GM13977 (cell line): ENCODE data around the gene DET1.

Experiments
- DNase-seq: peaks from one replicate; pipeline ENCODE4 v3.0.0; 2012; ENCODE audit warnings: low spot score
- in situ Hi-C: fragments of 300-500 bp; cut with MboI; formaldehyde crosslinking; loops from one replicate; pipeline ENCODE4 v1.12.0; 2022; ENCODE audit warnings: low sequenced_read_pairs, low pct_unique_long_range_greater_than_20kb, mixed read lengths, inconsistent platforms; ENCODE audit not compliant: unreplicated experiment
- TF ChIP-seq, protein P1 (sequence below): IDR thresholded peaks from 2 replicates; pipeline ENCODE4 v1.5.1; 2012; ENCODE audit warnings: mild to moderate bottlenecking, control low read depth; ENCODE audit not compliant: insufficient read depth; ENCODE audit errors: extremely low read depth, missing control alignments

DET1 gene

DNA sequence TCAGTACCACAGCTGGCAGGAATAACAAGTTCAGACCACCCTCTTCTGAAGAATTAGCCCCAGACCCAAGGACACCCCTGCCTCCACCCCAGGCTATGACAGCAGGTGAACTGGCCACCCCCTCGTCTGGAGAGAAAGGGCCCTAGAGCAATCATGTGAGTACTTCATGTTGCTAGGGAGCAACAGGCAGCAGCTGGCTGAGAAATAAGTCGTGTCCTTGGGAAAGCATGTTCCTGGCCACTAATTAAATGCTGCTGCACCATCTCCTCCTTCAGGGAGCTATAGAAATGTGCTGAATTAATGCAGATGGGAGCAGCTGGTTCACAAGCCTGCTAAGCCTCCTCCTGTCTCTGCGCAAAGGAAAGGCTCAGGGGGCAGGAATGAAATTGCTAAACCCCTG, 47.5 kb downstream of the DET1 start:
- TF ChIP-seq, protein P1, sequence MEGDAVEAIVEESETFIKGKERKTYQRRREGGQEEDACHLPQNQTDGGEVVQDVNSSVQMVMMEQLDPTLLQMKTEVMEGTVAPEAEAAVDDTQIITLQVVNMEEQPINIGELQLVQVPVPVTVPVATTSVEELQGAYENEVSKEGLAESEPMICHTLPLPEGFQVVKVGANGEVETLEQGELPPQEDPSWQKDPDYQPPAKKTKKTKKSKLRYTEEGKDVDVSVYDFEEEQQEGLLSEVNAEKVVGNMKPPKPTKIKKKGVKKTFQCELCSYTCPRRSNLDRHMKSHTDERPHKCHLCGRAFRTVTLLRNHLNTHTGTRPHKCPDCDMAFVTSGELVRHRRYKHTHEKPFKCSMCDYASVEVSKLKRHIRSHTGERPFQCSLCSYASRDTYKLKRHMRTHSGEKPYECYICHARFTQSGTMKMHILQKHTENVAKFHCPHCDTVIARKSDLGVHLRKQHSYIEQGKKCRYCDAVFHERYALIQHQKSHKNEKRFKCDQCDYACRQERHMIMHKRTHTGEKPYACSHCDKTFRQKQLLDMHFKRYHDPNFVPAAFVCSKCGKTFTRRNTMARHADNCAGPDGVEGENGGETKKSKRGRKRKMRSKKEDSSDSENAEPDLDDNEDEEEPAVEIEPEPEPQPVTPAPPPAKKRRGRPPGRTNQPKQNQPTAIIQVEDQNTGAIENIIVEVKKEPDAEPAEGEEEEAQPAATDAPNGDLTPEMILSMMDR: no peak
- no peak for DNase-seq
- in situ Hi-C loops: loop anchor here (25.0 kb wide), 1 partner anchor 338 kb away; no protein-coding TSS in a partner anchor

DNA sequence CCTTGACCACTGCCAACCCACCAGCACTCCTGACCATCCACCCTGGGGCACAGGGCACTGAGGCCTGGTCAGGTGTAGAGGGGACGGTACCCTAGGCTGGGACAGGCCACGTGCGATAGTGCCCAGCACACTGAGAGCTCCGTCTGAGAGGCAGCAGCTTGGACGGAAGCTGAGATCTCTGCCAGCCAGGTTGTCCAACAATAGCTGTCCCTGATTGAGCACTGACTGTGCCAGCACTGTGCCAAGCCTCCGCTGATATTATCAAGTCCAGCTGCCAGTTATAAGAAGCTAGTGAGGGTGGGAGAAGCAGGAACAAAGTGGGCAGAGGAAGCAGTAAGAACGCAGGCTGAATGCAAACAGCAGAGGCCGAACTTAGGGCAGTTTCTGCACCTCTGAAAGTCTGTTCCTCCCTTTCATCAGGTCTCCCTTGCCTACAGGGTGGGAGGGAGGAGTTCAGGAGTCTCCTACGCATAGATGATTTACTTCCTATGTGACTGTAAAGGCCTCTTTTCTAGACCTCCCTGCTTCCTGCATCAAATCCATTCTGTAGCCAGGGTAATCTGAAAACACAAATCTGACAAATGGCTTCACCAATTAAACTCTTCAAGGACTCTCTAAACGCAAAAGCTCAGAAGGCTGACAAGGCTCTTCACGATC, 49.2 kb downstream of the DET1 start:
- DNase-seq: no peak
- TF ChIP-seq, protein P1: no peak
- in situ Hi-C loops: loop anchor here (25.0 kb wide), 1 partner anchor 340 kb away; no protein-coding TSS in a partner anchor

DNA sequence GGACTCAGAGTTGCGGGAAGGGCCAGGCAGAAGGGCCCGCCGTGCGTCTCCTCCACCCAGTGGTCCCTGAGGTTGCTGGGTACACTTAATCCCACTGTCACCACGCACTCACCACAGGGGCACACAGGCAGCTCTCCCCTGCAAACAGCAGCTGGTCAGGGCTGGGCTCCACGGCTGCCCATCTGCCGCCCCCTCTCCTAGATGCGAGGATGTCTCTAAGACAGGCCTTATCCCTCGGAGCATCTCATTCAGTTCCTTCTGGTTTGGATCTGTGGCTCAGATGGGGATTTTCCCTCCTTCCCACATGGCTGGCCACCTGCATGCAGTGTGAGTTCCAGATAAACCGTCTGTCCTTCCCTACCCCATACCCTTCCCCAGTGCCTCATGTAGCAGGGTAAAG, 52.6 kb downstream of the DET1 start:
- TF ChIP-seq, protein P1: no peak
- in situ Hi-C loops: loop anchor here (25.0 kb wide), 1 partner anchor 343 kb away; no protein-coding TSS in a partner anchor
- DNase-seq: no peak

DNA sequence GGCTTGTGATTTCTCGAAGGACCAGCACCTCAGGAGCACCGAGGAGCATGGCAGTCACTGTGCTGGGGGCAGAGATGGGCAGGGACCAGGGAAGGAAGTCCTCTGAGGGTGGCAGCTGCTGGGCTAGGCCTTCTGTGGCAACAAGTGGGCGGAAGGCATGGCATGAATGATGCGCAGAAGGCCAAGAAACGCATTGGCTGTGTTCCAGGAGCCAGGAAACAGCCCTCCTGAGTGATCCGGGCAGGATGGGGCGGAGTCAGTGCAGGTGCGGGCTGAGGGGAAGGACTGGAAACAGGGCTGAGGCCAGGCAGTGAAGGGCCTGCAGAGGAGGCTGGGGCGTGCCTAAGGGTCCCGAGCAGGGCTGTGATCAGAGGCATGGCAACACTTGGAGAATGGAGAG, 55.3 kb downstream of the DET1 start:
- TF ChIP-seq, protein P1: no peak
- DNase-seq: no peak
- in situ Hi-C loops: loop anchor here (25.0 kb wide), 1 partner anchor 346 kb away; no protein-coding TSS in a partner anchor

DNA sequence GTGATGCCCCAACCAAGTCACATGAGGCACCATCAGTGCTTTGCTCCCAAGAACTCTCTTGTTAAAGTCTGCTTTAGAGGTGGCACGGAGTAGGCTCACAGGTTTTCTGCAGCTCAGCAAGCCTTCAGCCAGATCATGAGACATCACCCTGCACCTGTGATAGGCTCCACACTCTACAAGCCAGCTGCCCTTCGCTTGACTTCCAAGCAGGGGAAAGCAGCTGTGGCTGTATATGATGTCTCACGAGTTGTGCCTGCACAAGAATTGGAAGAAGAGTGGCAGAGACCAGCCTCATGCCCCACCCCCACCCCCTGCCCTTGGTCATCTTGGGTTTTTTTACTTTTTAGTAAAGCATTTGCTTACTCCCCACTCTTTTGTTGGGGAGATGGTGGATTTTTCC, 56.4 kb downstream of the DET1 start:
- TF ChIP-seq, protein P1: no peak
- in situ Hi-C loops: loop anchor here (25.0 kb wide), 1 partner anchor 347 kb away; no protein-coding TSS in a partner anchor
- no peak for DNase-seq

DNA sequence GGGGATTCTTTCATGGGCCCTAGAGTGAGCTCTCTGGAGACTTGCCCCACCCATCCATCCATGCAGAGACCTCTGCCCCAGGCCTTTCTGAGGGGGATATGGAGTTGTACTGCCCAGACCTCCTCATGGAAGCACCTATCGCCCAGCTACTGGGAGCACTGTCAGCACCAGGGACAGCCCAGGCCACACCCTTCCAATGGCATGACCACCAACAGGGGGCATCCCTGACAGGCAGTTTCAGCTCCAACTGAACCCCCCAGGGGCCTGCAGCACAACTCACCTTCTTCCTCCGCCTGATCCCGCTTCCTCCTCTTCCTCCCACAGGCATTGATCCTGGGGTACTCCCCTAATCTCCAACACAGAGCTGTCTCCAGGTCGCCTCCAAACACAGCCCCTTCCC, 57.2 kb downstream of the DET1 start:
- TF ChIP-seq, protein P1: peak; percentile 11
- no peak for DNase-seq
- in situ Hi-C loops: loop anchor here (25.0 kb wide), 1 partner anchor 348 kb away; no protein-coding TSS in a partner anchor
